Spleen (tissue), 7 donors: ENCODE data around the gene GLIS1.

Experiments used
- CTCF ChIP-seq, 11 experiments: fragments of 200-600 bp in 7 of 11; fragments of 450-650 bp in 4 of 11; sonication (generic) in 4 of 11; IDR thresholded peaks in 8 of 11; conservative IDR thresholded peaks in 3 of 11; 1 replicate in 7 of 11; 2 replicates in 4 of 11; pipeline versions ENCODE4 v1.4.0 to v1.8.0; 2016 to 2021; ENCODE audit warnings: antibody characterized with exemption in 11 of 11, inconsistent platforms in 4 of 11, mild to moderate bottlenecking in 1 of 11
- POLR2A ChIP-seq, 3 donors: fragments of 450-650 bp; IDR thresholded peaks; one replicate each; pipeline ENCODE4 v1.5.1; 2017; ENCODE audit warnings: antibody characterized with exemption in 3 of 3, mild to moderate bottlenecking in 1 of 3
- POLR2AphosphoS5 ChIP-seq, 3 donors: sonication (generic); formaldehyde crosslinking; IDR thresholded peaks; one replicate each; pipeline ENCODE4 v1.5.1; 2017; ENCODE audit warnings: antibody characterized with exemption in 3 of 3
- donor health status: DM: no; HTN: no; CAD: no; lungs with moderate emphysema.
- donor health status: DM: no; HTN: no; CAD: no.
- donor health status: DM: no; HTN: no; CAD: no.

- TF ChIP-seq POLR2AphosphoS5 (IDR thresholded peaks at IDR 0.05): no peak
- no peak for TF ChIP-seq CTCF (IDR thresholded peaks at IDR 0.05 in 8 of 11, conservative IDR thresholded peaks at IDR 0.05 in 3 of 11)
- TF ChIP-seq POLR2A (IDR thresholded peaks at IDR 0.05): no peak
These were observed 265.5 kb downstream of the GLIS1 start for GRCh38 chr1:53473463-53473862.
